ENCODE data around the gene FAM117B. TPM values are rescaled to one million over a fixed set of nuclear protein-coding genes. Genes with fewer than 3 reads are reported as not detected.

Gene FAM117B
- total RNA-seq, 8 experiments from 2014 or later = 1.7 to 22.0 (median 14.2) TPM

GRCh38 chr2:202818321-202818720, 183.6 kb downstream of the FAM117B start:
- Histone ChIP-seq H3K4me3 (no peak overlapping the region), H3K27ac (no peak overlapping the region), H3K4me1 (replicated peaks in 1 of 2) (no peaks in the 10 kb centered on the region)
- 52 to 93% (median 83%) methylated on average over 1 to 3 of the region's 3 CpGs; no CpG with 5 or more reads in 3 of the 10 experiments for WGBS, 10 experiments
- in situ Hi-C loops (cut with MboI; ENCODE audit: low pct_unique_long_range_greater_than_20kb in 2 of 9, low sequenced_read_pairs in 9 of 9, unreplicated experiment in 9 of 9) = loop anchor here in 1 of 9 experiments (25.0 kb wide), 1 partner anchor 231 kb away; no protein-coding TSS in a partner anchor
- no peak for ATAC-seq (replicated peaks in 6 of 8)

Other genes starting within 250 kb of the FAM117B start
- gene ICA1L, start 236.8 kb downstream of the FAM117B start, total RNA-seq = 10 to 100 TPM in 5 of 8 experiments, 1 to 10 TPM in 3; 1.8 to 38.5 (median 13.7) TPM

Data from motor neuron (in vitro differentiated cells).